ENCODE measurements around the gene CPB2.

CPB2 gene

GRCh38 chr13:46104868-46105267 lies at the start of gene CPB2:
Gene CPB2 (minus strand): TSS chr13:46105033. CDS start chr13:46105009, 24 bp downstream.
- DNase-seq = no peak

GRCh38 chr13:46154136-46154801 lies 49.4 kb upstream of the CPB2 start:
- DNase-seq = no peak

- DNase-seq = no peak
Observed at GRCh38 chr13:46152627-46153328, 47.9 kb upstream of the CPB2 start.

GRCh38 chr13:46150134-46150693 lies 45.4 kb upstream of the CPB2 start:
- DNase-seq = no peak

GRCh38 chr13:46149272-46150133 lies 44.7 kb upstream of the CPB2 start:
- no peak for DNase-seq

- DNase-seq = no peak
Observed at GRCh38 chr13:46146898-46147297, 42.1 kb upstream of the CPB2 start.

- DNase-seq = no peak
Observed at GRCh38 chr13:46145950-46146349, 41.1 kb upstream of the CPB2 start.

GRCh38 chr13:46145135-46145534 lies 40.3 kb upstream of the CPB2 start:
- no peak for DNase-seq

GRCh38 chr13:46143184-46143701 lies 38.4 kb upstream of the CPB2 start:
- no peak for DNase-seq

- no peak for DNase-seq
Observed at GRCh38 chr13:46142776-46143175, 37.9 kb upstream of the CPB2 start.

- DNase-seq = no peak
Observed at GRCh38 chr13:46140044-46140443, 35.2 kb upstream of the CPB2 start.

GRCh38 chr13:46137627-46138317 lies 32.9 kb upstream of the CPB2 start:
- no peak for DNase-seq

- DNase-seq = no peak
Observed at GRCh38 chr13:46136688-46137087, 31.9 kb upstream of the CPB2 start.

- DNase-seq = no peak
Observed at GRCh38 chr13:46134961-46135522, 30.2 kb upstream of the CPB2 start.

GRCh38 chr13:46134494-46134893 lies 29.7 kb upstream of the CPB2 start:
- no peak for DNase-seq

GRCh38 chr13:46132109-46132508 lies 27.3 kb upstream of the CPB2 start:
- no peak for DNase-seq

- no peak for DNase-seq
Observed at GRCh38 chr13:46131705-46132104, 26.9 kb upstream of the CPB2 start.

GRCh38 chr13:46129955-46130618 lies 25.3 kb upstream of the CPB2 start:
- no peak for DNase-seq

GRCh38 chr13:46129124-46129523 lies 24.3 kb upstream of the CPB2 start:
- no peak for DNase-seq

- no peak for DNase-seq
Observed at GRCh38 chr13:46127358-46128023, 22.7 kb upstream of the CPB2 start.

Measured in bone marrow (tissue), 2 donors.